ENCODE measurements around the gene TARBP1. TPM values are rescaled to one million over a fixed set of nuclear protein-coding genes. Genes with fewer than 3 reads are reported as not detected.
A peak's percentile ranks its signal among the peaks of the same experiment; 100 is the strongest.

Gene TARBP1
- total and polyA plus RNA-seq, 4 donors: 11.2 to 48.7 (median 29.9) TPM

DNA sequence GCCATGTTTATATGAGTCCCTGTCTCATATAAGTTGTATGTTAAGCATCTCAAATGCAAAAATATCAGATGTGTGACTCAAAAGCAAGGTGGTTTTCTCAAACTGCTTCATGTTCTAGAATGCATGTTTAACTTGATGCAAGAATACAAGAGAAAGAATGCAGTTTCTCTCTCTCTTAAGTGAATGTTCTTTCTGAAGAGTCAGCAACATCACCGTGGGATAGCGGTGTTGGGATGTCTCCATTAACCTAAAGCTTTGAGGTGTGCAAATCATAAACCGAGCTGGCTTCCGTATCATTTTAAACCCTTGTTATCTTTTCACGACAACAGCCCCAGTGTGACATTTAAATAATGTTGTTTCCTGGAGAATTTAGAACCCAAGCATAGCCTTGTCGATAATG, 48.4 kb upstream of the TARBP1 start:
- Histone ChIP-seq H3K27me3 (ENCODE audit: control insufficient read depth in 3 of 3, insufficient read depth in 3 of 3, low read length in 2 of 3) (no peaks in the 10 kb centered on the region), H3K4me1 (ENCODE audit: control insufficient read depth in 5 of 5, insufficient read depth in 5 of 5, low read length in 5 of 5) (peaks cover 19 to 79% (median 39%) of the 10 kb centered on the region in 5 donors), H3K36me3 (ENCODE audit: control insufficient read depth in 4 of 4, insufficient read depth in 4 of 4, low read length in 4 of 4) (no peaks in the 10 kb centered on the region), H3K9ac (ENCODE audit: insufficient read depth in 1 of 2, low read length in 2 of 2) (peak overlapping the region in 1 of 2 donors; percentile 1), H3K27ac (ENCODE audit: low read depth in 1 of 2, low read length in 1 of 2) (no peak overlapping the region), H3K9me3 (ENCODE audit: control insufficient read depth in 4 of 4, insufficient read depth in 3 of 4, low read length in 3 of 4) (no peaks in the 10 kb centered on the region), H3K4me3 (no peak overlapping the region)
- 87 to 88% methylated on average over 6 of the region's 6 CpGs for WGBS, 2 donors
- ATAC-seq (ENCODE audit: insufficient read depth, low FRiP score) (no peak), DNase-seq (no peak)
- TF ChIP-seq, protein P1, sequence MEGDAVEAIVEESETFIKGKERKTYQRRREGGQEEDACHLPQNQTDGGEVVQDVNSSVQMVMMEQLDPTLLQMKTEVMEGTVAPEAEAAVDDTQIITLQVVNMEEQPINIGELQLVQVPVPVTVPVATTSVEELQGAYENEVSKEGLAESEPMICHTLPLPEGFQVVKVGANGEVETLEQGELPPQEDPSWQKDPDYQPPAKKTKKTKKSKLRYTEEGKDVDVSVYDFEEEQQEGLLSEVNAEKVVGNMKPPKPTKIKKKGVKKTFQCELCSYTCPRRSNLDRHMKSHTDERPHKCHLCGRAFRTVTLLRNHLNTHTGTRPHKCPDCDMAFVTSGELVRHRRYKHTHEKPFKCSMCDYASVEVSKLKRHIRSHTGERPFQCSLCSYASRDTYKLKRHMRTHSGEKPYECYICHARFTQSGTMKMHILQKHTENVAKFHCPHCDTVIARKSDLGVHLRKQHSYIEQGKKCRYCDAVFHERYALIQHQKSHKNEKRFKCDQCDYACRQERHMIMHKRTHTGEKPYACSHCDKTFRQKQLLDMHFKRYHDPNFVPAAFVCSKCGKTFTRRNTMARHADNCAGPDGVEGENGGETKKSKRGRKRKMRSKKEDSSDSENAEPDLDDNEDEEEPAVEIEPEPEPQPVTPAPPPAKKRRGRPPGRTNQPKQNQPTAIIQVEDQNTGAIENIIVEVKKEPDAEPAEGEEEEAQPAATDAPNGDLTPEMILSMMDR (IDR thresholded peaks at IDR 0.05; ENCODE audit: control extremely low read depth, extremely low read depth): no peak

DNA sequence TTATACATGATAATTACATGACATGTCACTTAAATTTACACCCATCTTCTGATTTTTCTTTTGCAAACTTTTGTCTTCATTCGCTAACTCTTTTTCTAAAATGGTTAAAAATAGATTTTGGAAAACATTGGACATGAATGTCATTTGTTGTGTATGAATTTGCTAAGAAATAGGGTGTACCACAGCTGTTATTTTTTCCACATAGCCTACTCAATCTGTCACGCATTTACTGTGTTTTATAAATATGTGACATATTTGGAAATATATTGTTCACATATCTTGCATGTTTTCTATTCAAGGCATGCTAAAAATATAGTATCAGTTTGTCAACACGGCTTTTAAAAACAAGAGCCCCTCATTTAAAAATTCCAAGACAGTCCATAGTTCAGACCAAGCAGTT, 47.9 kb upstream of the TARBP1 start:
- WGBS, 2 donors: 72 to 85% methylated on average over 3 of the region's 3 CpGs

DNA sequence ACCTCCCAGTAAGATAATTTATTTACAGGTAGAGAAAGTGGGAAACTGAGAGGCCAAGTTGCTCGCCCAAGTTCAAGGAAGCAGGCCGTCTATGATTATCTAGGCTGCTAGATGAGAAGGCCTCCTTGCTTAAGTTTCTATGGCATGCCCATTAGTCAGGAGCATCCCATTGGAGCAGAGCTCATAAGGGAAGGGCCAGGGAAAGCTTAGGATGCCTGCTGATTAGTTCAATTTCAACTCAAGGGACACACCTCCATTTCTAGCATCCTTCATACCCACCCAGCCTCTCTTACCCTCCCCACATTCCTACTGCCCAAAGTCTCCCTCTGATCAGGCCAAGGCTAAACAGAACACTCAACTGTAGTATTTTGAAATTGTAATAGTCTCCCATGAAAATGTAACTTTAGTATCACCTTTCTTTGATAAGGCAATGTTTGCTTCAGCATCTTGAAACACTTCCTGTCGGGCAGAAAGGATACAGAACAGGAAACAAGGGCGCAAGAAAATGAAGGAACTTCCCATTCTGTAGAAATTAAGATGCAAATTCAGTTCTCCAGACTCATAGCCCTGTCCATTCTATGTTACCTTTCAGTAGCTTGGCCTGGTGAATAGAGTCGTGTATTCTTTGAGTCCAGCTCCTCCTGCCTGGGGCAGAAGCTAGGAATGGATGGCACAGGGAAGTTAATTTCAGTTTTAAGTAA, 46.3 kb upstream of the TARBP1 start:
- Histone ChIP-seq H3K36me3 (ENCODE audit: control insufficient read depth in 4 of 4, insufficient read depth in 4 of 4, low read length in 4 of 4) (no peaks in the 10 kb centered on the region), H3K4me3 (no peak overlapping the region), H3K9ac (ENCODE audit: insufficient read depth in 1 of 2, low read length in 2 of 2) (peak overlapping the region in 1 of 2 donors; percentile 44), H3K9me3 (ENCODE audit: control insufficient read depth in 4 of 4, insufficient read depth in 3 of 4, low read length in 3 of 4) (no peaks in the 10 kb centered on the region), H3K27me3 (ENCODE audit: control insufficient read depth in 3 of 3, insufficient read depth in 3 of 3, low read length in 2 of 3) (no peaks in the 10 kb centered on the region), H3K27ac (ENCODE audit: low read depth in 1 of 2, low read length in 1 of 2) (peak overlapping the region in 1 of 2 donors; percentile 68), H3K4me1 (ENCODE audit: control insufficient read depth in 5 of 5, insufficient read depth in 5 of 5, low read length in 5 of 5) (peaks cover 17 to 59% (median 29%) of the 10 kb centered on the region in 5 donors)
- no peak for ATAC-seq (ENCODE audit: insufficient read depth, low FRiP score)
- DNase-seq: no peak
- WGBS, 2 donors: 43 to 50% methylated on average over 5 of the region's 5 CpGs
- TF ChIP-seq, protein P1 (IDR thresholded peaks at IDR 0.05; ENCODE audit: control extremely low read depth, extremely low read depth): no peak

More for the DNA sequence above, 47.9 kb upstream of the TARBP1 start:
- Histone ChIP-seq H3K9ac (ENCODE audit: insufficient read depth in 1 of 2, low read length in 2 of 2) (peak overlapping the region in 1 of 2 donors; percentile 4), H3K9me3 (ENCODE audit: control insufficient read depth in 4 of 4, insufficient read depth in 3 of 4, low read length in 3 of 4) (no peaks in the 10 kb centered on the region), H3K27ac (ENCODE audit: low read depth in 1 of 2, low read length in 1 of 2) (no peak overlapping the region), H3K27me3 (ENCODE audit: control insufficient read depth in 3 of 3, insufficient read depth in 3 of 3, low read length in 2 of 3) (no peaks in the 10 kb centered on the region), H3K4me1 (ENCODE audit: control insufficient read depth in 5 of 5, insufficient read depth in 5 of 5, low read length in 5 of 5) (peaks cover 18 to 75% (median 35%) of the 10 kb centered on the region in 5 donors), H3K36me3 (ENCODE audit: control insufficient read depth in 4 of 4, insufficient read depth in 4 of 4, low read length in 4 of 4) (no peaks in the 10 kb centered on the region), H3K4me3 (no peak overlapping the region)
- TF ChIP-seq, protein P1 (IDR thresholded peaks at IDR 0.05; ENCODE audit: control extremely low read depth, extremely low read depth): no peak
- ATAC-seq (ENCODE audit: insufficient read depth, low FRiP score) (no peak), DNase-seq (peak in 2 of 3 donors; percentile 85 to 92)
